K562 (cell line): ENCODE data around the gene TCFL5. TPM values are rescaled to one million over a fixed set of nuclear protein-coding genes. Genes with fewer than 3 reads are reported as not detected.

Experiments
- BDP1 ChIP-seq: IDR thresholded peaks from 3 replicates; pipeline ENCODE4 v1.6.1; 2011; ENCODE audit not compliant: insufficient read length, insufficient read depth
- E2F1 ChIP-seq: sonication (generic); formaldehyde crosslinking; IDR thresholded peaks from 2 replicates; pipeline ENCODE4 v1.8.1; 2023; ENCODE audit warnings: mild to moderate bottlenecking, missing genetic modification reagents, moderate library complexity
- HINFP ChIP-seq: fragments of 450-650 bp; conservative IDR thresholded peaks from 2 replicates; pipeline ENCODE4 v1.6.1; 2016; ENCODE audit warnings: missing genetic modification characterization, low read depth, mild to moderate bottlenecking, control low read depth, missing compliant biosample characterization
- KAT8 ChIP-seq: fragments of 450-650 bp; IDR thresholded peaks from 2 replicates; pipeline ENCODE4 v1.6.1; 2016; ENCODE audit warnings: low read depth, mild to moderate bottlenecking
- PHB2 ChIP-seq: fragments of 450-650 bp; IDR thresholded peaks from 2 replicates; pipeline ENCODE4 v1.6.1; 2017; ENCODE audit warnings: low read depth
- RFX1 ChIP-seq: fragments of 450-650 bp; IDR thresholded peaks from 2 replicates; pipeline ENCODE4 v1.6.1; 2016; ENCODE audit warnings: mild to moderate bottlenecking, moderate library complexity
- TBP ChIP-seq: optimal IDR thresholded peaks from 2 replicates; pipeline ENCODE3; 2011; ENCODE audit warnings: low read depth, low read length, improper control_type of control experiment
- polyA plus RNA-seq, 8 experiments: library from polyadenylated mRNA; depleted of rRNA in 4 of 8; stranded (reverse) in 5 of 8; unstranded in 3 of 8; fragments of >200 nt; fragmentation: Nextera tagmentation in 2 of 8; fragmentation: Illumina TruSeq in 1 of 8; extraction: Ambion mirVana in 2 of 8; extraction: Trizol in 1 of 8; gene quantifications; 2 replicates each; pipeline versions ENCODE4 v1.2.1 to v1.2.3, GENCODE V29; 2011 to 2014; ENCODE audit warnings: inconsistent platforms in 1 of 8, missing spikeins in 1 of 8
- total RNA-seq, 7 experiments: library from RNA; depleted of rRNA in 6 of 7; stranded (reverse); fragments of >200 nt in 6 of 7; fragmentation: Illumina TruSeq in 2 of 7; extraction: Trizol in 2 of 7; gene quantifications; 2 replicates each; pipeline versions ENCODE4 v1.2.1 to v1.2.3, GENCODE V29; 2011 to 2021; ENCODE audit warnings: low replicate concordance in 1 of 7
- TF ChIP-seq, protein P1 (sequence below): fragments of 450-650 bp; IDR thresholded peaks from 2 replicates; pipeline ENCODE4 v1.6.1; 2016; ENCODE audit warnings: mild to moderate bottlenecking, moderate library complexity
- TF ChIP-seq, protein P2 (sequence below): IDR thresholded peaks from 3 replicates; pipeline ENCODE4 v1.6.1; 2011; ENCODE audit warnings: borderline replicate concordance, mild to moderate bottlenecking, moderate library complexity; ENCODE audit not compliant: insufficient read length; ENCODE audit errors: extremely low read depth

The TCFL5 gene
- total and polyA plus RNA-seq, 9 of the 15 experiments (the other 6 are each of a cell fraction or from before 2014, with no cell fraction given): 1.00 to 12.6 (median 9.1) TPM

GRCh38 chr20:62795023-62795761, 66.4 kb downstream of the TCFL5 start (continued):
- TF ChIP-seq, protein P1, sequence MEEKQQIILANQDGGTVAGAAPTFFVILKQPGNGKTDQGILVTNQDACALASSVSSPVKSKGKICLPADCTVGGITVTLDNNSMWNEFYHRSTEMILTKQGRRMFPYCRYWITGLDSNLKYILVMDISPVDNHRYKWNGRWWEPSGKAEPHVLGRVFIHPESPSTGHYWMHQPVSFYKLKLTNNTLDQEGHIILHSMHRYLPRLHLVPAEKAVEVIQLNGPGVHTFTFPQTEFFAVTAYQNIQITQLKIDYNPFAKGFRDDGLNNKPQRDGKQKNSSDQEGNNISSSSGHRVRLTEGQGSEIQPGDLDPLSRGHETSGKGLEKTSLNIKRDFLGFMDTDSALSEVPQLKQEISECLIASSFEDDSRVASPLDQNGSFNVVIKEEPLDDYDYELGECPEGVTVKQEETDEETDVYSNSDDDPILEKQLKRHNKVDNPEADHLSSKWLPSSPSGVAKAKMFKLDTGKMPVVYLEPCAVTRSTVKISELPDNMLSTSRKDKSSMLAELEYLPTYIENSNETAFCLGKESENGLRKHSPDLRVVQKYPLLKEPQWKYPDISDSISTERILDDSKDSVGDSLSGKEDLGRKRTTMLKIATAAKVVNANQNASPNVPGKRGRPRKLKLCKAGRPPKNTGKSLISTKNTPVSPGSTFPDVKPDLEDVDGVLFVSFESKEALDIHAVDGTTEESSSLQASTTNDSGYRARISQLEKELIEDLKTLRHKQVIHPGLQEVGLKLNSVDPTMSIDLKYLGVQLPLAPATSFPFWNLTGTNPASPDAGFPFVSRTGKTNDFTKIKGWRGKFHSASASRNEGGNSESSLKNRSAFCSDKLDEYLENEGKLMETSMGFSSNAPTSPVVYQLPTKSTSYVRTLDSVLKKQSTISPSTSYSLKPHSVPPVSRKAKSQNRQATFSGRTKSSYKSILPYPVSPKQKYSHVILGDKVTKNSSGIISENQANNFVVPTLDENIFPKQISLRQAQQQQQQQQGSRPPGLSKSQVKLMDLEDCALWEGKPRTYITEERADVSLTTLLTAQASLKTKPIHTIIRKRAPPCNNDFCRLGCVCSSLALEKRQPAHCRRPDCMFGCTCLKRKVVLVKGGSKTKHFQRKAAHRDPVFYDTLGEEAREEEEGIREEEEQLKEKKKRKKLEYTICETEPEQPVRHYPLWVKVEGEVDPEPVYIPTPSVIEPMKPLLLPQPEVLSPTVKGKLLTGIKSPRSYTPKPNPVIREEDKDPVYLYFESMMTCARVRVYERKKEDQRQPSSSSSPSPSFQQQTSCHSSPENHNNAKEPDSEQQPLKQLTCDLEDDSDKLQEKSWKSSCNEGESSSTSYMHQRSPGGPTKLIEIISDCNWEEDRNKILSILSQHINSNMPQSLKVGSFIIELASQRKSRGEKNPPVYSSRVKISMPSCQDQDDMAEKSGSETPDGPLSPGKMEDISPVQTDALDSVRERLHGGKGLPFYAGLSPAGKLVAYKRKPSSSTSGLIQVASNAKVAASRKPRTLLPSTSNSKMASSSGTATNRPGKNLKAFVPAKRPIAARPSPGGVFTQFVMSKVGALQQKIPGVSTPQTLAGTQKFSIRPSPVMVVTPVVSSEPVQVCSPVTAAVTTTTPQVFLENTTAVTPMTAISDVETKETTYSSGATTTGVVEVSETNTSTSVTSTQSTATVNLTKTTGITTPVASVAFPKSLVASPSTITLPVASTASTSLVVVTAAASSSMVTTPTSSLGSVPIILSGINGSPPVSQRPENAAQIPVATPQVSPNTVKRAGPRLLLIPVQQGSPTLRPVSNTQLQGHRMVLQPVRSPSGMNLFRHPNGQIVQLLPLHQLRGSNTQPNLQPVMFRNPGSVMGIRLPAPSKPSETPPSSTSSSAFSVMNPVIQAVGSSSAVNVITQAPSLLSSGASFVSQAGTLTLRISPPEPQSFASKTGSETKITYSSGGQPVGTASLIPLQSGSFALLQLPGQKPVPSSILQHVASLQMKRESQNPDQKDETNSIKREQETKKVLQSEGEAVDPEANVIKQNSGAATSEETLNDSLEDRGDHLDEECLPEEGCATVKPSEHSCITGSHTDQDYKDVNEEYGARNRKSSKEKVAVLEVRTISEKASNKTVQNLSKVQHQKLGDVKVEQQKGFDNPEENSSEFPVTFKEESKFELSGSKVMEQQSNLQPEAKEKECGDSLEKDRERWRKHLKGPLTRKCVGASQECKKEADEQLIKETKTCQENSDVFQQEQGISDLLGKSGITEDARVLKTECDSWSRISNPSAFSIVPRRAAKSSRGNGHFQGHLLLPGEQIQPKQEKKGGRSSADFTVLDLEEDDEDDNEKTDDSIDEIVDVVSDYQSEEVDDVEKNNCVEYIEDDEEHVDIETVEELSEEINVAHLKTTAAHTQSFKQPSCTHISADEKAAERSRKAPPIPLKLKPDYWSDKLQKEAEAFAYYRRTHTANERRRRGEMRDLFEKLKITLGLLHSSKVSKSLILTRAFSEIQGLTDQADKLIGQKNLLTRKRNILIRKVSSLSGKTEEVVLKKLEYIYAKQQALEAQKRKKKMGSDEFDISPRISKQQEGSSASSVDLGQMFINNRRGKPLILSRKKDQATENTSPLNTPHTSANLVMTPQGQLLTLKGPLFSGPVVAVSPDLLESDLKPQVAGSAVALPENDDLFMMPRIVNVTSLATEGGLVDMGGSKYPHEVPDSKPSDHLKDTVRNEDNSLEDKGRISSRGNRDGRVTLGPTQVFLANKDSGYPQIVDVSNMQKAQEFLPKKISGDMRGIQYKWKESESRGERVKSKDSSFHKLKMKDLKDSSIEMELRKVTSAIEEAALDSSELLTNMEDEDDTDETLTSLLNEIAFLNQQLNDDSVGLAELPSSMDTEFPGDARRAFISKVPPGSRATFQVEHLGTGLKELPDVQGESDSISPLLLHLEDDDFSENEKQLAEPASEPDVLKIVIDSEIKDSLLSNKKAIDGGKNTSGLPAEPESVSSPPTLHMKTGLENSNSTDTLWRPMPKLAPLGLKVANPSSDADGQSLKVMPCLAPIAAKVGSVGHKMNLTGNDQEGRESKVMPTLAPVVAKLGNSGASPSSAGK: peak; percentile 66; the same call in 1 of the 2 replicates
- TF ChIP-seq HINFP (tag) (no peak), RFX1 (no peak), PHB2 (no peak), E2F1 (CRISPR knock-in tag) (no peak), TBP (peak; percentile 61), KAT8 (no peak), BDP1 (no peak)
- TF ChIP-seq, protein P2, sequence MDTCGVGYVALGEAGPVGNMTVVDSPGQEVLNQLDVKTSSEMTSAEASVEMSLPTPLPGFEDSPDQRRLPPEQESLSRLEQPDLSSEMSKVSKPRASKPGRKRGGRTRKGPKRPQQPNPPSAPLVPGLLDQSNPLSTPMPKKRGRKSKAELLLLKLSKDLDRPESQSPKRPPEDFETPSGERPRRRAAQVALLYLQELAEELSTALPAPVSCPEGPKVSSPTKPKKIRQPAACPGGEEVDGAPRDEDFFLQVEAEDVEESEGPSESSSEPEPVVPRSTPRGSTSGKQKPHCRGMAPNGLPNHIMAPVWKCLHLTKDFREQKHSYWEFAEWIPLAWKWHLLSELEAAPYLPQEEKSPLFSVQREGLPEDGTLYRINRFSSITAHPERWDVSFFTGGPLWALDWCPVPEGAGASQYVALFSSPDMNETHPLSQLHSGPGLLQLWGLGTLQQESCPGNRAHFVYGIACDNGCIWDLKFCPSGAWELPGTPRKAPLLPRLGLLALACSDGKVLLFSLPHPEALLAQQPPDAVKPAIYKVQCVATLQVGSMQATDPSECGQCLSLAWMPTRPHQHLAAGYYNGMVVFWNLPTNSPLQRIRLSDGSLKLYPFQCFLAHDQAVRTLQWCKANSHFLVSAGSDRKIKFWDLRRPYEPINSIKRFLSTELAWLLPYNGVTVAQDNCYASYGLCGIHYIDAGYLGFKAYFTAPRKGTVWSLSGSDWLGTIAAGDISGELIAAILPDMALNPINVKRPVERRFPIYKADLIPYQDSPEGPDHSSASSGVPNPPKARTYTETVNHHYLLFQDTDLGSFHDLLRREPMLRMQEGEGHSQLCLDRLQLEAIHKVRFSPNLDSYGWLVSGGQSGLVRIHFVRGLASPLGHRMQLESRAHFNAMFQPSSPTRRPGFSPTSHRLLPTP: peak; percentile 21
